Naive B cell (primary cell): ENCODE data around the gene HS3ST1. TPM values are rescaled to one million over a fixed set of nuclear protein-coding genes. Genes with fewer than 3 reads are reported as not detected.

Source experiments
- ATAC-seq, 2 donors: fragments of 150-1000 bp; cut with Tn5 transposase; 2 replicates each; pipeline ENCODE4 v1.10.0; 2021; ENCODE audit warnings: low read depth in 2 of 2, mild to moderate bottlenecking in 2 of 2, moderate library complexity in 2 of 2
- DNase-seq: peaks from one replicate; pipeline ENCODE4 v3.0.0; 2022
- H3K27ac Mint-ChIP-seq, 6 donors: one replicate each; pipeline ENCODE4 v1.8.0; 2020 to 2022; ENCODE audit warnings: mild to moderate bottlenecking in 6 of 6, mixed read lengths in 6 of 6, moderate library complexity in 5 of 6, inconsistent platforms in 2 of 6
- H3K27me3 Mint-ChIP-seq, 3 donors: one replicate each; pipeline ENCODE4 v1.8.0; 2021 to 2022; ENCODE audit warnings: mixed read lengths in 3 of 3, mild to moderate bottlenecking in 1 of 3
- H3K36me3 Mint-ChIP-seq, 2 donors: one replicate each; pipeline ENCODE4 v1.8.0; 2020 to 2022; ENCODE audit warnings: mixed read lengths in 2 of 2, inconsistent platforms in 1 of 2, mild to moderate bottlenecking in 1 of 2
- H3K4me1 Mint-ChIP-seq, 3 donors: one replicate each; pipeline ENCODE4 v1.8.0; 2020 to 2022; ENCODE audit warnings: mixed read lengths in 3 of 3, inconsistent platforms in 1 of 3, mild to moderate bottlenecking in 1 of 3, moderate library complexity in 1 of 3
- H3K4me3 Mint-ChIP-seq, 8 donors: one replicate each; pipeline ENCODE4 v1.8.0; 2020 to 2022; ENCODE audit warnings: mild to moderate bottlenecking in 8 of 8, mixed read lengths in 8 of 8, moderate library complexity in 8 of 8, inconsistent platforms in 2 of 8
- H3K9me3 Mint-ChIP-seq, 7 donors: one replicate each; pipeline ENCODE4 v1.8.0; 2020 to 2022; ENCODE audit warnings: mixed read lengths in 7 of 7, mild to moderate bottlenecking in 5 of 7, inconsistent platforms in 2 of 7, moderate library complexity in 1 of 7
- polyA plus RNA-seq, 6 donors: library from polyadenylated mRNA; unstranded; fragments of 300-500 nt; fragmentation: Illumina TruSeq; gene quantifications; one replicate each; pipeline ENCODE4 v1.2.3, GENCODE V29; 2021; ENCODE audit warnings: low read depth in 6 of 6

HS3ST1 gene
- polyA plus RNA-seq, 6 donors from 2014 or later: 5.8 to 23.9 (median 16.0) TPM

- Mint-ChIP-seq H3K27ac (no peak overlapping the region), H3K27me3 (no peaks in the 10 kb centered on the region), H3K9me3 (peaks cover 0 to 8% (median 7%) of the 10 kb centered on the region in 7 donors), H3K4me1 (peaks cover 10 to 22% (median 13%) of the 10 kb centered on the region in 3 donors), H3K36me3 (peaks cover 4 to 14% of the 10 kb centered on the region in 2 donors), H3K4me3 (peak overlapping the region in 4 of 8 donors; percentile 1 to 47 (median 12))
- DNase-seq (no peak), ATAC-seq (no peak)
These were observed 26.6 kb upstream of the HS3ST1 start for GRCh38 chr4:11455201-11455835.

- Mint-ChIP-seq H3K4me3 (no peak overlapping the region), H3K27me3 (no peaks in the 10 kb centered on the region), H3K9me3 (peaks cover 0 to 2% (median 0%) of the 10 kb centered on the region in 7 donors), H3K4me1 (peaks cover 10 to 22% (median 13%) of the 10 kb centered on the region in 3 donors), H3K36me3 (peaks cover 6 to 16% of the 10 kb centered on the region in 2 donors), H3K27ac (peak overlapping the region in 1 of 6 donors; percentile 42)
- ATAC-seq: no peak
- DNase-seq: no peak
These were observed 23.0 kb upstream of the HS3ST1 start for GRCh38 chr4:11451716-11452115.

- no peak for DNase-seq
- H3K27me3 Mint-ChIP-seq: no peaks in the 10 kb centered on the region
- peaks cover 0 to 2% (median 0%) of the 10 kb centered on the region in 7 donors for H3K9me3 Mint-ChIP-seq
- peaks cover 4 to 25% (median 14%) of the 10 kb centered on the region in 3 donors for H3K4me1 Mint-ChIP-seq
- no peak for ATAC-seq
- H3K36me3 Mint-ChIP-seq: peaks cover 13 to 46% of the 10 kb centered on the region in 2 donors
- no peak overlapping the region for H3K4me3 Mint-ChIP-seq
- H3K27ac Mint-ChIP-seq: peak overlapping the region in 1 of 6 donors; percentile 10
These were observed 17.6 kb upstream of the HS3ST1 start for GRCh38 chr4:11446155-11446811.

GRCh38 chr4:11441194-11441556, 12.5 kb upstream of the HS3ST1 start:
- Mint-ChIP-seq H3K27me3 (no peaks in the 10 kb centered on the region), H3K27ac (peak overlapping the region in 2 of 6 donors; percentile 9 to 49), H3K4me3 (no peak overlapping the region), H3K36me3 (peaks cover 6 to 29% of the 10 kb centered on the region in 2 donors), H3K9me3 (no peaks in the 10 kb centered on the region), H3K4me1 (peaks cover 35 to 69% (median 49%) of the 10 kb centered on the region in 3 donors)
- DNase-seq (no peak), ATAC-seq (no peak)

- Mint-ChIP-seq H3K27me3 (no peaks in the 10 kb centered on the region), H3K27ac (peak overlapping the region in 4 of 6 donors; percentile 9 to 69 (median 44)), H3K9me3 (no peaks in the 10 kb centered on the region), H3K36me3 (peaks cover under 1 to 24% of the 10 kb centered on the region in 2 donors), H3K4me3 (peak overlapping the region in 2 of 8 donors; percentile 1), H3K4me1 (peaks cover 35 to 69% (median 55%) of the 10 kb centered on the region in 3 donors)
- ATAC-seq (no peak), DNase-seq (no peak)
These were observed 11.9 kb upstream of the HS3ST1 start for GRCh38 chr4:11440481-11441193.

- peaks cover 37 to 76% (median 63%) of the 10 kb centered on the region in 3 donors for H3K4me1 Mint-ChIP-seq
- H3K27ac Mint-ChIP-seq: peak overlapping the region in 4 of 6 donors; percentile 2 to 74 (median 58)
- no peak for ATAC-seq
- peaks cover 0 to 2% (median 0%) of the 10 kb centered on the region in 7 donors for H3K9me3 Mint-ChIP-seq
- H3K4me3 Mint-ChIP-seq: peak overlapping the region in 1 of 8 donors; percentile 55
- DNase-seq: no peak
- H3K27me3 Mint-ChIP-seq: no peaks in the 10 kb centered on the region
- peaks cover 0 to 20% of the 10 kb centered on the region in 2 donors for H3K36me3 Mint-ChIP-seq
These were observed 11.1 kb upstream of the HS3ST1 start for GRCh38 chr4:11439836-11440235.

GRCh38 chr4:11438647-11439046, 10.0 kb upstream of the HS3ST1 start:
- ATAC-seq: no peak
- Mint-ChIP-seq H3K27me3 (no peaks in the 10 kb centered on the region), H3K4me1 (peaks cover 38 to 75% (median 71%) of the 10 kb centered on the region in 3 donors), H3K27ac (peak overlapping the region; percentile 27 to 73 (median 60)), H3K36me3 (peaks cover 0 to 16% of the 10 kb centered on the region in 2 donors), H3K9me3 (peaks cover 0 to 3% (median 0%) of the 10 kb centered on the region in 7 donors), H3K4me3 (no peak overlapping the region)
- no peak for DNase-seq

- DNase-seq (no peak), ATAC-seq (peak; percentile 68 to 71)
- H3K27ac Mint-ChIP-seq: peak overlapping the region; percentile 32 to 93 (median 76)
- peak overlapping the region; percentile 70 to 92 (median 86) for H3K4me3 Mint-ChIP-seq
- no peaks in the 10 kb centered on the region for H3K27me3 Mint-ChIP-seq
- peaks cover 36 to 82% (median 81%) of the 10 kb centered on the region in 3 donors for H3K4me1 Mint-ChIP-seq
- H3K9me3 Mint-ChIP-seq: peaks cover 0 to 3% (median 0%) of the 10 kb centered on the region in 7 donors
- no peaks in the 10 kb centered on the region for H3K36me3 Mint-ChIP-seq
These were observed 8.0 kb upstream of the HS3ST1 start for GRCh38 chr4:11436673-11437072.

- Mint-ChIP-seq H3K9me3 (peaks cover 0 to 3% (median 0%) of the 10 kb centered on the region in 7 donors), H3K4me3 (peak overlapping the region; percentile 70 to 92 (median 86)), H3K4me1 (peaks cover 40 to 87% (median 85%) of the 10 kb centered on the region in 3 donors), H3K36me3 (no peaks in the 10 kb centered on the region), H3K27ac (peak overlapping the region; percentile 32 to 93 (median 76)), H3K27me3 (no peaks in the 10 kb centered on the region)
- DNase-seq: no peak
- peak; percentile 69 to 75 for ATAC-seq
These were observed 7.4 kb upstream of the HS3ST1 start for GRCh38 chr4:11436084-11436483.

- Mint-ChIP-seq H3K27me3 (no peaks in the 10 kb centered on the region), H3K4me1 (peaks cover 35 to 87% (median 85%) of the 10 kb centered on the region in 3 donors), H3K36me3 (no peaks in the 10 kb centered on the region), H3K4me3 (peak overlapping the region; percentile 70 to 92 (median 86)), H3K9me3 (peaks cover 0 to 3% (median 0%) of the 10 kb centered on the region in 7 donors), H3K27ac (peak overlapping the region; percentile 32 to 93 (median 76))
- DNase-seq (no peak), ATAC-seq (peak in 1 of 2 donors; percentile 3)
These were observed 6.9 kb upstream of the HS3ST1 start for GRCh38 chr4:11435557-11435956.

- peaks cover 37 to 77% (median 74%) of the 10 kb centered on the region in 3 donors for H3K4me1 Mint-ChIP-seq
- H3K4me3 Mint-ChIP-seq: peak overlapping the region in 6 of 8 donors; percentile 33 to 99 (median 98)
- no peak for ATAC-seq
- no peaks in the 10 kb centered on the region for H3K36me3 Mint-ChIP-seq
- no peaks in the 10 kb centered on the region for H3K27me3 Mint-ChIP-seq
- H3K9me3 Mint-ChIP-seq: peaks cover 0 to 3% (median 0%) of the 10 kb centered on the region in 7 donors
- H3K27ac Mint-ChIP-seq: peak overlapping the region in 4 of 6 donors; percentile 8 to 86 (median 58)
- no peak for DNase-seq
These were observed 2.4 kb upstream of the HS3ST1 start for GRCh38 chr4:11431111-11431510.

GRCh38 chr4:11430536-11430935, 1.8 kb upstream of the HS3ST1 start:
- Mint-ChIP-seq H3K27ac (peak overlapping the region in 4 of 6 donors; percentile 8 to 78 (median 35)), H3K36me3 (no peaks in the 10 kb centered on the region), H3K4me3 (peak overlapping the region; percentile 96 to 99 (median 98)), H3K9me3 (peaks cover 0 to 3% (median 0%) of the 10 kb centered on the region in 7 donors), H3K27me3 (no peaks in the 10 kb centered on the region), H3K4me1 (peaks cover 37 to 77% (median 74%) of the 10 kb centered on the region in 3 donors)
- DNase-seq: no peak
- no peak for ATAC-seq

- H3K27ac Mint-ChIP-seq: peak overlapping the region in 5 of 6 donors; percentile 72 to 94 (median 83)
- ATAC-seq: no peak
- H3K4me3 Mint-ChIP-seq: peak overlapping the region; percentile 96 to 99 (median 98)
- H3K9me3 Mint-ChIP-seq: no peaks in the 10 kb centered on the region
- H3K27me3 Mint-ChIP-seq: no peaks in the 10 kb centered on the region
- H3K36me3 Mint-ChIP-seq: no peaks in the 10 kb centered on the region
- no peak for DNase-seq
- H3K4me1 Mint-ChIP-seq: peaks cover 41 to 77% (median 69%) of the 10 kb centered on the region in 3 donors
These were observed 978 bp upstream of the HS3ST1 start for GRCh38 chr4:11429699-11430045.
